ENCODE results near the gene IQSEC1. TPM values are rescaled to one million over a fixed set of nuclear protein-coding genes. Genes with fewer than 3 reads are reported as not detected.

The IQSEC1 gene
- total and polyA plus RNA-seq, 10 of the 15 experiments (the other 5 are each of a cell fraction or from before 2014, with no cell fraction given) = 0.92 to 55.2 (median 8.5) TPM

- ATAC-seq (no peak), DNase-seq (ENCODE audit: low read depth, low spot score) (no peak), FAIRE-seq (no peak)
- in situ Hi-C loops (cut with MboI) (no loop called here), intact Hi-C loops (cut with micrococcal nuclease; ENCODE audit: unreplicated experiment) (no loop called here)
- H3K9ac ChIP-seq (ENCODE audit: control insufficient read depth, insufficient read depth, low read length) = no peak overlapping the region
- 90% methylated on average over 11 of the region's 11 CpGs for WGBS (ENCODE audit: insufficient coverage, insufficient replicate concordance, low lambda C conversion rate, missing lambda C conversion rate)
- no peaks in the 10 kb centered on the region for H3K9me3 ChIP-seq (replicated peaks; ENCODE audit: control insufficient read depth, insufficient read depth, low read length)
- no peak overlapping the region for H3K27ac ChIP-seq (ENCODE audit: control insufficient read depth, insufficient read depth)
- no peak overlapping the region for H3K4me3 ChIP-seq
- CTCF ChIA-PET = interaction anchor here (0.7 to 2.0 kb wide), 7 partner anchors 15 to 123 kb away, joined by 3 to 8 read pairs (median 4); no protein-coding TSS in a partner anchor
- POLR2A ChIA-PET = interaction anchor here (0.7 kb wide), 2 partner anchors 8 to 16 kb away, joined by 3 read pairs; no protein-coding TSS in a partner anchor
- peaks cover 44% of the 10 kb centered on the region for H3K4me1 ChIP-seq (ENCODE audit: control insufficient read depth, insufficient read depth, low read length)
- BruUV-seq (replicated peaks) = no TSS peak
- RAD21 ChIA-PET (ENCODE audit: unreplicated experiment) = no interaction called here
- peaks cover 40% of the 10 kb centered on the region for H3K79me2 ChIP-seq (ENCODE audit: control insufficient read depth, insufficient read depth, low read length)
- no peak overlapping the region for H2AFZ ChIP-seq (ENCODE audit: control insufficient read depth, low read depth, low read length)
- H4K20me1 ChIP-seq (ENCODE audit: control insufficient read depth, insufficient read depth) = peaks cover 21% of the 10 kb centered on the region
- SMC1A ChIA-PET (ENCODE audit: uncharacterized antibody, unreplicated experiment) = no interaction called here
- no peak overlapping the region for H3K4me2 ChIP-seq (ENCODE audit: control insufficient read depth, insufficient read depth)
- no peaks in the 10 kb centered on the region for H3K27me3 ChIP-seq (replicated peaks in 1 of 2; ENCODE audit: control insufficient read depth in 2 of 2, insufficient read depth in 2 of 2, low read length in 1 of 2)
- peaks cover 3 to 13% of the 10 kb centered on the region in 2 experiments; a peak in 3 of 4 replicates for H3K36me3 ChIP-seq (ENCODE audit: control insufficient read depth in 2 of 2, insufficient read depth in 2 of 2, low read length in 1 of 2)
- TF ChIP-seq YY1 (IDR thresholded peaks at IDR 0.05; ENCODE audit: low read depth, low read length) (no peak), YBX1 (IDR thresholded peaks at IDR 0.05) (no peak), ZNF217 (IDR thresholded peaks at IDR 0.05) (no peak), ZNF687 (IDR thresholded peaks at IDR 0.05) (no peak), NFIC (IDR thresholded peaks at IDR 0.05; ENCODE audit: low read depth, low read length) (no peak), EP300 (IDR thresholded peaks at IDR 0.05; ENCODE audit: borderline replicate concordance in 1 of 2, control insufficient read depth in 1 of 2, low read depth in 2 of 2, low read length in 2 of 2) (no peak), CREM (IDR thresholded peaks at IDR 0.05; ENCODE audit: low read depth) (no peak), CHD1 (IDR thresholded peaks at IDR 0.05; ENCODE audit: low read depth, low read length) (no peak), SKIL (IDR thresholded peaks at IDR 0.05; ENCODE audit: low read depth, poor library complexity, severe bottlenecking) (no peak), KAT2A (conservative IDR thresholded peaks at IDR 0.05; ENCODE audit: control insufficient read depth, low read depth, low read length) (no peak), USF1 (IDR thresholded peaks at IDR 0.05; ENCODE audit: borderline replicate concordance, extremely low read length, insufficient read depth, low read depth, low read length) (no peak), HDGF (IDR thresholded peaks at IDR 0.05) (no peak), POLR2A (IDR thresholded peaks at IDR 0.05; ENCODE audit: low read depth, low read length) (no peak), SMAD1 (IDR thresholded peaks at IDR 0.05; ENCODE audit: low read depth, partially characterized antibody) (no peak), BCL11A (IDR thresholded peaks at IDR 0.05; ENCODE audit: low read depth, low read length) (no peak), HCFC1 (IDR thresholded peaks at IDR 0.05; ENCODE audit: low read length) (no peak), NR2F1 (conservative IDR thresholded peaks at IDR 0.05) (no peak), TCF12 (IDR thresholded peaks at IDR 0.05; ENCODE audit: low read depth, low read length) (no peak)
Observed at GRCh38 chr3:12964711-12965612, 108.3 kb downstream of the IQSEC1 start.

All from GM12878 (cell line).